ENCODE data around the gene C1S.
"Not testable (repeated sequence)": the region's sequence is repeated elsewhere in the genome, so short reads cannot be mapped to it uniquely, and the experiment has no call there.

The C1S gene

DNA sequence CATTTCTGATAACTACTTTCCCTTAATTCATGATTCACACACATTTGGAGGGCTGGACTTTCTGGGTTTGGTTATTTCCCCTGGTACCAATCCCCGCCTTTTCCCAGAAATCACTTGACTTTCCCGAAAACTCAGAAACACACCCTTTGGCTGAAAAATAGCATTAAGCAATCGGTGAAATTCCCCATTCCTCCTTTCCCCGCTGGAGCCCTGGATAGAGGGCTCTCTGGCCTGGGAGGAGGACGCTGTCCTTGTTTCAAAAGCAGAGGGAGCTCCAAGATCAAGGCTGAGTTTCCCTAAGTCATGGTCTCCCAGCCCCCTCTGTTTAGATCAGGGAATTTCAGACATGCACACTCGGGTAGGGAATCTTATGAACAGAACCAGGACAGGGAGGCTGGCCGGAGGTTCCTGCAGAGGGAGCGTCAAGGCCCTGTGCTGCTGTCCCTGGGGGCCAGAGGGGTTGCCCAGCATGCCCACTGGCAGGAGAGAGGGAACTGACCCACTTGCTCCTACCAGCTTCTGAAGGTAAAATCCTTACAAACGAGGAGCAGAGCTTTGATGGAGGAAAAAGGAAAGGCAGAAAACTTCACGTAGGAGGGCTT lies at the start of gene C1S:
Gene C1S, plus strand, starts transcription at position 366 of the 602 bp plus-strand sequence. CDS start 1,195 bp downstream, outside the sequence.
- no peak for DNase-seq (ENCODE audit: low read depth)

- DNase-seq (ENCODE audit: low read depth): not testable (repeated sequence)
Observed at GRCh38 chr12:7011398-7011797, 49.1 kb upstream of the C1S start.

DNA sequence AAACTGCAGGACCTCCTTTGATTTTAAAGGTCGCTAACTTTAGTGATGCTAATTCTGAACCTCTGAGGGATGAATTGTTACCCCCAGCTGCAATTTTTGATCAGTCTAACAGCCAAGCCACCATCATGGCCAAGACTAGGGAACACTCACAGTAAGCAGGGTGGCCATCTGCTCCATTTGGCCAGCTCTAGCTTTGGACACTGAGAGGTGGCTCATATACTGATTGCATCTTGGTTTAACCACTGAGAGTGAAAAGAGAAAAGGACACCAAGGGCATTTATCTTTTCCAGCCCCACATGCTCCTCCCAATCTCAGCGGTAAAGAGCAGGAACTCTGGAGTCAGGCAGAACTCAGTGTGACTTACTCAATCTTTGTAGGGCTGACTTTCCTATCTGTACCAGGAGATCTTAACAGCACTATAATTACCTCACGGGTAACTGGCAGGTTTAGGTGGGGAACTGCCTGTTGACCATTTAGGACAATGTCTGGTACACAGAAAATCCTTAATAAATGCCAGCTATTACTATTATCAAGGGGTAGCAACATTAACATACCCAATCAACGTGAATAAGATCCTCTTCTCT lies 48.4 kb upstream of the C1S start:
- no peak for DNase-seq (ENCODE audit: low read depth)

DNA sequence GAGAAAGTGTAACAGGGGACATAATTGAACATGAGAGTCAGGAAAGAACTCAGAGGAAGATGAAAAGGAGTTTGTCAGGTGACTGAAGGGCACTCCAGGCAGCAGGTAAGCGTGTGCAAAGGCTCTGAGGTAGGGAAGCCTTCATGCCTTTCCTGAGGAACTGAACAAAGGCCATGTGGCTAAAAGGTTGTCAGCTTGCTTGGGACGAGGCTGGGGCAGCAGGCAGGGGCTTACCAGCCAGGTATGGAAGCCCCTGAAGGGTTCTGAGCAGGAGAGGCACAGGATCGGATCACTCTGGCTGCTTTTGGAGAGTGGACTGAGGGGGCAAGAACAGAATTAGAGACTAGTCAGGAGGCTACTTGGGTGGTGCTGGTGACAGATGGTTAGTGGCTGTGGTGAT lies 47.4 kb upstream of the C1S start:
- DNase-seq (ENCODE audit: low read depth): no peak

- no peak for DNase-seq (ENCODE audit: low read depth)
Observed at GRCh38 chr12:7015555-7016370, 44.8 kb upstream of the C1S start.

DNA sequence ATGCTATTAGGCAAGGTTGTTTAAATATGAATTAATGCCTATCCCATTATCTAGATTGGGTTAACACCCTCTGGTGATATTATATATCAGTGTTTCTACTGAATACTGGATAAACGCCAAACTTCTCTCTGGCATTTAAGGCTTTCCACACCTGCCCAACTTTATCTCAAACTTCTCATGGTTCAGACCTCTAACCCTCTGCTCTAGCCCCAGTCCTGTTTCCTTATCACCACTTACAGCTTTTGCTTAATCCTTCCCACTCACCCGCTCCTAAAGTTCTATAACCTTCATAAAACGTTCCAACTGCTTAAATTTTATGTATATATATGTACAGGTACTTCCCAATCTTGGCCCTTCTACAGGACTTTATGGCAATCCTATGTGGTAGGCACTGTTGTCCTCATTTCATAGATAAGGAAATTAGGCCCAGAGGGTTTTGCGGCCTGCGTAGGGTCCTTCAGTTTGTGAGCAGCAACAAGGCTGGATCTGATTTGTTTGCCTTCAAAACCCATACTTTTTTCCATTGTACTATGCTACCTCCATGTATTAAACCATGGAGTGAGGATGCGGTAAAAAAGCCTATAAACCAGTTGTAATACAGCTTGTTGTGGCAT lies 43.5 kb upstream of the C1S start:
- no peak for DNase-seq (ENCODE audit: low read depth)

DNA sequence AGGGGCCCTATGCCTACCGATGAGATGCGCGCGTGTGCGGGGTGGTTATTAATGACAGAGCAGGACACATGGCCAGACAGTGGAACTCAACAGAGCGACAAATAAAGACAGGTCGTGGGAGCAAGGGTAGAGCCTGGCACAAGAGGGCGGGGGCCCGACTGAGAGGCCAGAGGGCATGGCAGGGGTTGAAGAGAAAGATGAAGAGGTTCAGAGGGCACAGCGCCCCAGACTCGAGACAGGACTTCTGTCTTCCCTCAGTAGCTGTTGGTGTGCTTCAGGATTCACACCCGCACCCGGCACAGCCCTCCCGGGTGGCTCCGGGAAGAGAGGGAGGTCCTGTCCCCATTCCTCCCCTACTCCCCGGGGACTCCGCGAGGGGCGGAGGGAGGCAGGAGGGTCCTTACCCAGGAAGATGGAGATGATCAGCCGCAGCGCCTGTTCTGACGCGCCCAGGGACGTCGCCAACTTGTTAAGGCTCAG lies 42.6 kb upstream of the C1S start:
- no peak for DNase-seq (ENCODE audit: low read depth)

GRCh38 chr12:7018350-7019042 lies 42.0 kb upstream of the C1S start, which contains the start of gene LPCAT3:
Gene LPCAT3, minus strand, starts transcription at chr12:7018476. Its CDS starts 52 bp downstream, at chr12:7018424.
- DNase-seq (ENCODE audit: low read depth): peak; percentile 96

GRCh38 chr12:7019043-7019569 lies 41.4 kb upstream of the C1S start:
- no peak for DNase-seq (ENCODE audit: low read depth)

- DNase-seq (ENCODE audit: low read depth): no peak
Observed at GRCh38 chr12:7021956-7022355, 38.6 kb upstream of the C1S start.

DNA sequence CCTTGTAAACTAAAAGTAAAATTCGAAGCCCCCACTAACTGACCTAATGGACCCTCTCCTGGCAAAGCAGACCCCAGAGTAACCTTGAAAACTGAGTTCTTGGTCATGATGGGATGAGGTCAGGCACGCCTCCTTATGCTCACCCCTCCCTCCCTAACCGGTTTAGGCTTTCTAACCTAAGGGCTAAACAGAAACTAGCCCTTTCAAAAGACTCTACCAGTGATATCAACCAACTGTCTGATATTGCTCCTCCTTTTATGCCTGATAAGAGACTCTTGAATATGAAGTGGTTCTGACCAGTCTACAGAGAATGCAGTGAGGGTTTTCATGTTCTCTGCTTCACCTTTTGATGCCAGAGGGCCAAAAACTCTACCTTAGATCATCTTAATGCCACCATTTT lies 37.4 kb upstream of the C1S start:
- no peak for DNase-seq (ENCODE audit: low read depth)

GRCh38 chr12:7026854-7027253 lies 33.7 kb upstream of the C1S start:
- DNase-seq (ENCODE audit: low read depth): no peak

- DNase-seq (ENCODE audit: low read depth): no peak
Observed at GRCh38 chr12:7031306-7031705, 29.2 kb upstream of the C1S start.

GRCh38 chr12:7032990-7033389 lies 27.5 kb upstream of the C1S start:
- no peak for DNase-seq (ENCODE audit: low read depth)

DNA sequence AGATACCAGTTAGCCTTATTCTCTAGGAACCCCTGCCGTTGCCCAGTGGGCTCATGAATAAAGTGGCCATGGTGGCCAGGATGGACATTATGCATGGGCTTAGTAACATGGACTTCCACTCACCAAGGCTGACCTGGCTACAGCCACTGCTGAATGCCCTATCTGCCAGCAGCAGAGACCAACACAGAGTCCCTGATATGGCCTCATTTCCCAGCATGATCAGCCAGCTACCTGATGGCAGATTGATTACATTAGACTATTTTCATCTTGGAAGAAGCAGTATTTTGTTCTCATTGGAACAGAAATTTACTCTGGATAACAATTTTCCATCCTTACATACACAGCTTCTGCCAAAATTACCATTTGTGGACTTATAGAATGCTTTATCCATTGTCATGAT lies 26.1 kb upstream of the C1S start:
- DNase-seq (ENCODE audit: low read depth): no peak

DNA sequence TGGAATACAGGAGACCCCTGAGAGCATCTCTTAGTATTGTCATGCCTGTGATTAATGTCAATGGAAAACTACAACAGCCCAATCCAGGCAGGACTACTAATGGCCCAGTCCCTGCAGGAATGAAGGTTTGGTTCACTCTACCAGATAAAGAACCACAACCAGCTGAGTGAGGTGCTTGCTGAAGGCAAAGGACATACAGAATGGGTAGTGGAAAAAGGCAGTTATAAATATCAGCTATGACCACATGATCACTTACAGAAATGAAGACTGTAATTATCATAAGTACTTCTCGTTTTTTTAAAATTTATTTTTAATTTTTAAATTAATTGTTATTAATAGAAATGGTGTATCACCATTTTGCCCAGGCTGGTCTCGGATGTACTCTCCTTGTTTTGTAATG lies 25.1 kb upstream of the C1S start:
- DNase-seq (ENCODE audit: low read depth): no peak

DNA sequence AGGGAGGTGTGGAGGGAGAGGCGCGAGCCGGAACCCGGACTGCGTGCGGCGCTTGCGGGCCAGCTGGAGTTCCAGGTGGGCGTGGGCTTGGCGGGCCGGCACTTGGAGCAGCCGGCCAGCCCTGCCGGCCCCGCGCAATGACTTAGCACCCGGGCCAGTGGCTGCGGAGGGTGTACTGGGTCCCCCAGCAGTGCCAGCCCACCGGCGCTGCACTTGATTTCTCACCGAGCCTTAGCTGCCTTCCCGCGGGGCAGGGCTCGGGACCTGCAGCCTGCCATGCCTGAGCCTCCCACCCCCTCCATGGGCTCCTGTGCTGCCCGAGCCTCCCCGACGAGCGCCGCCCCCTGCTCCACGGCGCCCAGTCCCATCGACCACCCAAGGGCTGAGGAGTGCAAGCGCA lies 23.1 kb upstream of the C1S start:
- DNase-seq (ENCODE audit: low read depth): not testable (repeated sequence)

GRCh38 chr12:7038591-7038990 lies 21.9 kb upstream of the C1S start:
- no peak for DNase-seq (ENCODE audit: low read depth)

- DNase-seq (ENCODE audit: low read depth): no peak
Observed at GRCh38 chr12:7039403-7039802, 21.1 kb upstream of the C1S start.

- no peak for DNase-seq (ENCODE audit: low read depth)
Observed at GRCh38 chr12:7042842-7043241, 17.7 kb upstream of the C1S start.

DNA sequence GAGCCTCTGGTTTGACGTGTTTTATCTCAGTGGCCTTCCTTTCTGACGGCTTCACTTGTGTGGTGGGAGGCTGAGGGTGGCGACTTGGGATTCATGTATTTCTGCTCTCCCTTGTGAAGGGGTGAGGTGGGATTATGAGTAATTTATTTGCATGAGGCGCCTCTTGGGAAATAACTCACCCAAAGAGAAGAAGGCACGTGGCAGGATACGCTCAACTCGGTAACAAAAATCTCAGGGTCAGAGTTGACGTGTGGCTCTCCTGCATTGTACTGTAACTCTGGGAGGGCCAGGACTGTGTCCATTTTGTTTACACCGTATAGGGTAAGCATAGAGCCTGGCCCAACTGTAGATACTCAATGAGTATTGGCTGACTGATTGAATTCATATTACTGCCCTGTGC lies 14.6 kb upstream of the C1S start:
- no peak for DNase-seq (ENCODE audit: low read depth)
